Measurements from ENCODE around the gene SBDS. TPM values are rescaled to one million over a fixed set of nuclear protein-coding genes. Genes with fewer than 3 reads are reported as not detected.
"Not testable (repeated sequence)": the region's sequence is repeated elsewhere in the genome, so short reads cannot be mapped to it uniquely, and the experiment has no call there.

Gene SBDS
- total RNA-seq, 1 experiment from 2014 or later, result 156 TPM

DNA sequence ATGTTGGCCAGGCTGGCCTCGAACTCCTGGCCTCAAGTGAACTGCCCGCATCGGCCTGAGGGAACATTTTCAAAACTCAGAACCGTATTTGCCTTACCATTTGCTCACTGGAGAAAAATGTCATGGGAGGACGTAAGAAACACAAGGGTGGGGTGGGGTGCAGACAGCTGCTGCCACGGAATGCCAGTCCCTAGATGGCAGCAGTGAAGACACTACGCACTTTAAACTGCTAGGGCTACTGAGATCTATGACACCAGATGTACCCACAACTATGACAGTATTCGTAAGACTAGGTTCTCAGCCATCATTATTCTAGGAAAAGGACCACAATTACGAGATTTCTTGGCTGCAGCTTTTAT lies 716 bp downstream of the SBDS start:
- intact Hi-C loops (cut with micrococcal nuclease), result loop anchor here (2.0 to 10.0 kb wide), 3 partner anchors 42 to 312 kb away; no protein-coding TSS in a partner anchor
- Mint-ChIP-seq H3K27ac (ENCODE audit: low read depth, unreplicated experiment) (peak overlapping the region; percentile 100), H3K36me3 (ENCODE audit: insufficient read depth, unreplicated experiment) (peaks cover 70% of the 10 kb centered on the region), H3K4me3 (ENCODE audit: unreplicated experiment) (peak overlapping the region; percentile 97)
- ChIA-PET POLR2A (interaction anchor here (0.6 to 4.3 kb wide), 9 partner anchors 8 to 385 kb away, joined by 3 to 45 read pairs (median 10); partner anchors contain the start of genes RABGEF1 and TMEM248), CTCF (interaction anchor here (0.6 to 1.1 kb wide), 2 partner anchors 36 to 1761 kb away, joined by 3 to 4 read pairs; no protein-coding TSS in a partner anchor)
- H3K27me3 Mint-ChIP-seq (ENCODE audit: insufficient read depth, unreplicated experiment); H3K4me1 Mint-ChIP-seq (ENCODE audit: insufficient read depth, unreplicated experiment); H3K9me3 Mint-ChIP-seq (ENCODE audit: unreplicated experiment): not testable (repeated sequence)
- DNase-seq (ENCODE audit: unreplicated experiment), result peak; percentile 61
- TSS peak; percentile 51 for BruUV-seq (replicated peaks)
- TF ChIP-seq, protein P1, sequence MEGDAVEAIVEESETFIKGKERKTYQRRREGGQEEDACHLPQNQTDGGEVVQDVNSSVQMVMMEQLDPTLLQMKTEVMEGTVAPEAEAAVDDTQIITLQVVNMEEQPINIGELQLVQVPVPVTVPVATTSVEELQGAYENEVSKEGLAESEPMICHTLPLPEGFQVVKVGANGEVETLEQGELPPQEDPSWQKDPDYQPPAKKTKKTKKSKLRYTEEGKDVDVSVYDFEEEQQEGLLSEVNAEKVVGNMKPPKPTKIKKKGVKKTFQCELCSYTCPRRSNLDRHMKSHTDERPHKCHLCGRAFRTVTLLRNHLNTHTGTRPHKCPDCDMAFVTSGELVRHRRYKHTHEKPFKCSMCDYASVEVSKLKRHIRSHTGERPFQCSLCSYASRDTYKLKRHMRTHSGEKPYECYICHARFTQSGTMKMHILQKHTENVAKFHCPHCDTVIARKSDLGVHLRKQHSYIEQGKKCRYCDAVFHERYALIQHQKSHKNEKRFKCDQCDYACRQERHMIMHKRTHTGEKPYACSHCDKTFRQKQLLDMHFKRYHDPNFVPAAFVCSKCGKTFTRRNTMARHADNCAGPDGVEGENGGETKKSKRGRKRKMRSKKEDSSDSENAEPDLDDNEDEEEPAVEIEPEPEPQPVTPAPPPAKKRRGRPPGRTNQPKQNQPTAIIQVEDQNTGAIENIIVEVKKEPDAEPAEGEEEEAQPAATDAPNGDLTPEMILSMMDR (IDR thresholded peaks at IDR 0.05; ENCODE audit: unreplicated experiment), result peak; percentile 29

DNA sequence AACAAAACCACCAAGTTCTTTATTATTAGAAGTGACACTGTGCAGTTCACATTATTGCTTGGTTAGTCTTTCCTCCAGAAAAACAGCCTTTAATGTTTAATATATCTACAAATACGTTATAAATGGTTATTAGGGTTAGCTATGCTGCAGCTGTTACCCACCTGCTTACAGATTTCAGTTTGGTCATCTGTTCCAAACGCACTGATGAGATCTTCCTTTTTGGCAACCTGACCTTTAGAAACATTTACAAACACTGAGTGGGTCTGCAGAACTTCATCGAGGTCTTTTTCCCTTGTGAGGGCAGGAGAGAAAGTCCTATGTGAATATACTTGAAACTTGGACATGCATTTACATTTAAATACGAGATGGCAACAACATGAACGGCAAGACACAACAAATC lies 1.3 kb downstream of the SBDS start:
- not testable (repeated sequence) for DNase-seq (ENCODE audit: unreplicated experiment); BruUV-seq (replicated peaks); H3K27me3 Mint-ChIP-seq (ENCODE audit: insufficient read depth, unreplicated experiment); H3K9me3 Mint-ChIP-seq (ENCODE audit: unreplicated experiment); H3K4me1 Mint-ChIP-seq (ENCODE audit: insufficient read depth, unreplicated experiment)
- intact Hi-C loops (cut with micrococcal nuclease), result loop anchor here (2.0 to 10.0 kb wide), 2 partner anchors 41 to 149 kb away; no protein-coding TSS in a partner anchor
- ChIA-PET POLR2A (interaction anchor here (0.9 to 4.3 kb wide), 2 partner anchors 51 to 149 kb away, joined by 3 to 45 read pairs; no protein-coding TSS in a partner anchor), CTCF (interaction anchor here (0.6 to 1.1 kb wide), 2 partner anchors 36 to 250 kb away, joined by 3 to 4 read pairs; no protein-coding TSS in a partner anchor)
- peaks cover 70% of the 10 kb centered on the region for H3K36me3 Mint-ChIP-seq (ENCODE audit: insufficient read depth, unreplicated experiment)
- H3K27ac Mint-ChIP-seq (ENCODE audit: low read depth, unreplicated experiment), result peak overlapping the region; percentile 100
- peak overlapping the region; percentile 97 for H3K4me3 Mint-ChIP-seq (ENCODE audit: unreplicated experiment)

DNA sequence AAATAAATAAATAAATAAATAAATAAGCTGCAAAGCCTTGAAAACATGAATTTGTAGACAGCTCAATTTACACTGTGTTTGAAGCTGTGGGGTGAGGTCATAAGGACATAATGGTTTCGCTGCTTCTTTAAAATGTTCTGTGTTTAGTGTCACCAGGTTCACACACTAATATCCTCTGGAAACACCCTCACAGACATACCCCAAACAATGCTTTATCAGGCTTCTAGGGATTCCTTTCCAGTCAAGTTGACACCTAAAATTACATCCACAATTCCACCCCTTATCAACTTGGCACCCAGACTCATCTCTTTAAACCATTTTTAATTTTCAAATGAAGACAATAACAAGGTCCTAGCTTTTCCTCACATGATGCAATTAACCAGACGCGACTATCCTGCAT lies 5.8 kb downstream of the SBDS start:
- H3K27ac Mint-ChIP-seq (ENCODE audit: low read depth, unreplicated experiment); H3K27me3 Mint-ChIP-seq (ENCODE audit: insufficient read depth, unreplicated experiment); CTCF ChIA-PET; H3K9me3 Mint-ChIP-seq (ENCODE audit: unreplicated experiment); DNase-seq (ENCODE audit: unreplicated experiment); POLR2A ChIA-PET; BruUV-seq (replicated peaks); H3K4me1 Mint-ChIP-seq (ENCODE audit: insufficient read depth, unreplicated experiment); intact Hi-C loops (cut with micrococcal nuclease); H3K4me3 Mint-ChIP-seq (ENCODE audit: unreplicated experiment): not testable (repeated sequence)
- H3K36me3 Mint-ChIP-seq (ENCODE audit: insufficient read depth, unreplicated experiment), result peaks cover 85% of the 10 kb centered on the region

DNA sequence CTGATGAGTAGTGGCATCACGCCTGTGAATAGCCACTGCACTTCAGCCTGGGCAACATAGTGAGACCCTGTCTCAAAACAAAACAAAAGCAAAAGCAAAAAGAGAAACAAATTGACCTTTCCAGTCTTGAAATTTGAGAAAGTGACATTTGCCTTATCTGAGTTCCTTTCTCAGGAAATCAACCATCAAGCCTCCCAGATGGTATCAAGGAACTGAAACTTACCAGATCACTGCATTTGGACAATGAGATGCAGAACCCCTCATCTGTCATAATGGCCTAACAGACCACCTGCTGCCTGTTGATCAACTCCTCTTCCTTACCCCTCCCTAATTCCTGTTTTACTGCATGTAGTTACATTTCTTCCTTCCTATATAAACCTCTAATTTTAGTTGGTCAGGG lies 15.1 kb downstream of the SBDS start:
- H3K4me3 Mint-ChIP-seq (ENCODE audit: unreplicated experiment); H3K36me3 Mint-ChIP-seq (ENCODE audit: insufficient read depth, unreplicated experiment); BruUV-seq (replicated peaks); DNase-seq (ENCODE audit: unreplicated experiment); H3K27ac Mint-ChIP-seq (ENCODE audit: low read depth, unreplicated experiment); intact Hi-C loops (cut with micrococcal nuclease); H3K4me1 Mint-ChIP-seq (ENCODE audit: insufficient read depth, unreplicated experiment); H3K27me3 Mint-ChIP-seq (ENCODE audit: insufficient read depth, unreplicated experiment); CTCF ChIA-PET: not testable (repeated sequence)
- POLR2A ChIA-PET, result interaction anchor here (1.5 kb wide), 1 partner anchor 29 kb away, joined by 3 read pairs; no protein-coding TSS in a partner anchor
- peaks cover 16% of the 10 kb centered on the region for H3K9me3 Mint-ChIP-seq (ENCODE audit: unreplicated experiment)

DNA sequence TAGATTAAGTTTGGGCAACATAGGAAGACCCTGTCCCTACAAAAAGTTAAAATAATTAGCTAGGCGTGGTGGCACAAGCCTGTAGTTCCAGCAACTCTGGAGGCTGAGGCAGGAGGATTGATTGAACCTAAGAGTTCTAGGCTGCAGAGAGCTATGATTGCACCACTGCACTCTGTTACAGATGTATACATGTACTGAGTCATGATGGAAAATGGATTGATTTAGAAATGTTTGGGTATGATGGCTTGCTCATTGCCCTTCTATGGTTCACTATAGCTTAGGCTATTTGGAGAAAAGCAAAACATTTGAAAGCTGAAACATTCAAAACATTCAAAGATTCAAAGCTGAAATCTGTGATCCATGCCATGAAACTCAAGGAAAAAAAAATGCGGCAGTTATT lies 16.4 kb downstream of the SBDS start:
- DNase-seq (ENCODE audit: unreplicated experiment); H3K27me3 Mint-ChIP-seq (ENCODE audit: insufficient read depth, unreplicated experiment); H3K36me3 Mint-ChIP-seq (ENCODE audit: insufficient read depth, unreplicated experiment); intact Hi-C loops (cut with micrococcal nuclease); H3K4me1 Mint-ChIP-seq (ENCODE audit: insufficient read depth, unreplicated experiment); H3K4me3 Mint-ChIP-seq (ENCODE audit: unreplicated experiment); BruUV-seq (replicated peaks); H3K27ac Mint-ChIP-seq (ENCODE audit: low read depth, unreplicated experiment): not testable (repeated sequence)
- ChIA-PET CTCF (interaction anchor here (0.6 to 1.1 kb wide), 2 partner anchors 25 to 895 kb away, joined by 3 to 5 read pairs; no protein-coding TSS in a partner anchor), POLR2A (interaction anchor here (0.7 to 1.5 kb wide), 2 partner anchors 28 to 37 kb away, joined by 3 read pairs; no protein-coding TSS in a partner anchor)
- peaks cover 16% of the 10 kb centered on the region for H3K9me3 Mint-ChIP-seq (ENCODE audit: unreplicated experiment)

DNA sequence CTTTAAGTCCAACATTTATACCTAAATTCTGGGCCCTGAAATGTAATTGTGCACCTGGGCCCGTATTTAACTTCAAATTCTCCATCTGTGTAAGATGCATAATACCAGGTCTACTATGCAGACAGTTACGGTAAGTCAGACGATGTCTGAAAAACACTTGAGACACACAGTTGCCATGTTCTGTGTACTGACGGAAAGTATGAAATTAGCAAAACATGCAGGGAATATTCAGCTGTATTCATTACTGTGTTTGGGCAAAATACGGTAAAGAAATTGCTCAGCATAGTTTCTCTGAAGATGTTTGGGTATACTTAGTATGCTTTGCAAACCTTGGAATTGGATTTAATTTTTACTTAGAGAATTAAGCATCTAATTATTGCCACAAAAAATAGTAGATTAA lies 17.1 kb downstream of the SBDS start:
- H3K9me3 Mint-ChIP-seq (ENCODE audit: unreplicated experiment), result peaks cover 16% of the 10 kb centered on the region
- H3K27ac Mint-ChIP-seq (ENCODE audit: low read depth, unreplicated experiment); CTCF ChIA-PET; H3K36me3 Mint-ChIP-seq (ENCODE audit: insufficient read depth, unreplicated experiment); H3K4me1 Mint-ChIP-seq (ENCODE audit: insufficient read depth, unreplicated experiment); BruUV-seq (replicated peaks); DNase-seq (ENCODE audit: unreplicated experiment); H3K4me3 Mint-ChIP-seq (ENCODE audit: unreplicated experiment); H3K27me3 Mint-ChIP-seq (ENCODE audit: insufficient read depth, unreplicated experiment); intact Hi-C loops (cut with micrococcal nuclease): not testable (repeated sequence)
- POLR2A ChIA-PET, result interaction anchor here (1.8 kb wide), 1 partner anchor 8 kb away, joined by 6 read pairs; no protein-coding TSS in a partner anchor

All from MCF 10A (cell line).